ENCODE results near the gene NTN5. TPM values are rescaled to one million over a fixed set of nuclear protein-coding genes. Genes with fewer than 3 reads are reported as not detected.
A peak's percentile ranks its signal among the peaks of the same experiment; 100 is the strongest.

NTN5 gene
- total and polyA plus RNA-seq, 9 of the 15 experiments (the other 6 are each of a cell fraction or from before 2014, with no cell fraction given): not detected

- TF ChIP-seq E2F8 (IDR thresholded peaks at IDR 0.05; ENCODE audit: low read depth, partially characterized antibody) (no peak), RBBP5 (IDR thresholded peaks at IDR 0.05; ENCODE audit: borderline replicate concordance, insufficient read depth, low read length, poor library complexity, severe bottlenecking) (no peak), RUNX1 (IDR thresholded peaks at IDR 0.05; ENCODE audit: low read depth) (no peak), ZNF583 (CRISPR knock-in tag; IDR thresholded peaks at IDR 0.05) (no peak), ZNF133 (CRISPR knock-in tag; IDR thresholded peaks at IDR 0.05) (no peak), ZNF311 (CRISPR knock-in tag; IDR thresholded peaks at IDR 0.05) (no peak), SRF (CRISPR knock-in tag; IDR thresholded peaks at IDR 0.05) (peak in 1 of 2 experiments; percentile 50; a peak in 1 of 4 replicates), ZNF695 (CRISPR knock-in tag; IDR thresholded peaks at IDR 0.05) (no peak)
- TF ChIP-seq, protein P1, sequence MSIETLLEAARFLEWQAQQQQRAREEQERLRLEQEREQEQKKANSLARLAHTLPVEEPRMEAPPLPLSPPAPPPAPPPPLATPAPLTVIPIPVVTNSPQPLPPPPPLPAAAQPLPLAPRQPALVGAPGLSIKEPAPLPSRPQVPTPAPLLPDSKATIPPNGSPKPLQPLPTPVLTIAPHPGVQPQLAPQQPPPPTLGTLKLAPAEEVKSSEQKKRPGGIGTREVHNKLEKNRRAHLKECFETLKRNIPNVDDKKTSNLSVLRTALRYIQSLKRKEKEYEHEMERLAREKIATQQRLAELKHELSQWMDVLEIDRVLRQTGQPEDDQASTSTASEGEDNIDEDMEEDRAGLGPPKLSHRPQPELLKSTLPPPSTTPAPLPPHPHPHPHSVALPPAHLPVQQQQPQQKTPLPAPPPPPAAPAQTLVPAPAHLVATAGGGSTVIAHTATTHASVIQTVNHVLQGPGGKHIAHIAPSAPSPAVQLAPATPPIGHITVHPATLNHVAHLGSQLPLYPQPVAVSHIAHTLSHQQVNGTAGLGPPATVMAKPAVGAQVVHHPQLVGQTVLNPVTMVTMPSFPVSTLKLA (conservative IDR thresholded peaks at IDR 0.05): peak; percentile 76 to 80; a peak in 3 of 4 replicates
- TF ChIP-seq, protein P2, sequence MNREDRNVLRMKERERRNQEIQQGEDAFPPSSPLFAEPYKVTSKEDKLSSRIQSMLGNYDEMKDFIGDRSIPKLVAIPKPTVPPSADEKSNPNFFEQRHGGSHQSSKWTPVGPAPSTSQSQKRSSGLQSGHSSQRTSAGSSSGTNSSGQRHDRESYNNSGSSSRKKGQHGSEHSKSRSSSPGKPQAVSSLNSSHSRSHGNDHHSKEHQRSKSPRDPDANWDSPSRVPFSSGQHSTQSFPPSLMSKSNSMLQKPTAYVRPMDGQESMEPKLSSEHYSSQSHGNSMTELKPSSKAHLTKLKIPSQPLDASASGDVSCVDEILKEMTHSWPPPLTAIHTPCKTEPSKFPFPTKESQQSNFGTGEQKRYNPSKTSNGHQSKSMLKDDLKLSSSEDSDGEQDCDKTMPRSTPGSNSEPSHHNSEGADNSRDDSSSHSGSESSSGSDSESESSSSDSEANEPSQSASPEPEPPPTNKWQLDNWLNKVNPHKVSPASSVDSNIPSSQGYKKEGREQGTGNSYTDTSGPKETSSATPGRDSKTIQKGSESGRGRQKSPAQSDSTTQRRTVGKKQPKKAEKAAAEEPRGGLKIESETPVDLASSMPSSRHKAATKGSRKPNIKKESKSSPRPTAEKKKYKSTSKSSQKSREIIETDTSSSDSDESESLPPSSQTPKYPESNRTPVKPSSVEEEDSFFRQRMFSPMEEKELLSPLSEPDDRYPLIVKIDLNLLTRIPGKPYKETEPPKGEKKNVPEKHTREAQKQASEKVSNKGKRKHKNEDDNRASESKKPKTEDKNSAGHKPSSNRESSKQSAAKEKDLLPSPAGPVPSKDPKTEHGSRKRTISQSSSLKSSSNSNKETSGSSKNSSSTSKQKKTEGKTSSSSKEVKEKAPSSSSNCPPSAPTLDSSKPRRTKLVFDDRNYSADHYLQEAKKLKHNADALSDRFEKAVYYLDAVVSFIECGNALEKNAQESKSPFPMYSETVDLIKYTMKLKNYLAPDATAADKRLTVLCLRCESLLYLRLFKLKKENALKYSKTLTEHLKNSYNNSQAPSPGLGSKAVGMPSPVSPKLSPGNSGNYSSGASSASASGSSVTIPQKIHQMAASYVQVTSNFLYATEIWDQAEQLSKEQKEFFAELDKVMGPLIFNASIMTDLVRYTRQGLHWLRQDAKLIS (CRISPR knock-in tag; IDR thresholded peaks at IDR 0.05): no peak
- TF ChIP-seq, protein P3, sequence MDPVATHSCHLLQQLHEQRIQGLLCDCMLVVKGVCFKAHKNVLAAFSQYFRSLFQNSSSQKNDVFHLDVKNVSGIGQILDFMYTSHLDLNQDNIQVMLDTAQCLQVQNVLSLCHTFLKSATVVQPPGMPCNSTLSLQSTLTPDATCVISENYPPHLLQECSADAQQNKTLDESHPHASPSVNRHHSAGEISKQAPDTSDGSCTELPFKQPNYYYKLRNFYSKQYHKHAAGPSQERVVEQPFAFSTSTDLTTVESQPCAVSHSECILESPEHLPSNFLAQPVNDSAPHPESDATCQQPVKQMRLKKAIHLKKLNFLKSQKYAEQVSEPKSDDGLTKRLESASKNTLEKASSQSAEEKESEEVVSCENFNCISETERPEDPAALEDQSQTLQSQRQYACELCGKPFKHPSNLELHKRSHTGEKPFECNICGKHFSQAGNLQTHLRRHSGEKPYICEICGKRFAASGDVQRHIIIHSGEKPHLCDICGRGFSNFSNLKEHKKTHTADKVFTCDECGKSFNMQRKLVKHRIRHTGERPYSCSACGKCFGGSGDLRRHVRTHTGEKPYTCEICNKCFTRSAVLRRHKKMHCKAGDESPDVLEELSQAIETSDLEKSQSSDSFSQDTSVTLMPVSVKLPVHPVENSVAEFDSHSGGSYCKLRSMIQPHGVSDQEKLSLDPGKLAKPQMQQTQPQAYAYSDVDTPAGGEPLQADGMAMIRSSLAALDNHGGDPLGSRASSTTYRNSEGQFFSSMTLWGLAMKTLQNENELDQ (CRISPR knock-in tag; IDR thresholded peaks at IDR 0.05; ENCODE audit: borderline replicate concordance): no peak
- TF ChIP-seq, protein P4, sequence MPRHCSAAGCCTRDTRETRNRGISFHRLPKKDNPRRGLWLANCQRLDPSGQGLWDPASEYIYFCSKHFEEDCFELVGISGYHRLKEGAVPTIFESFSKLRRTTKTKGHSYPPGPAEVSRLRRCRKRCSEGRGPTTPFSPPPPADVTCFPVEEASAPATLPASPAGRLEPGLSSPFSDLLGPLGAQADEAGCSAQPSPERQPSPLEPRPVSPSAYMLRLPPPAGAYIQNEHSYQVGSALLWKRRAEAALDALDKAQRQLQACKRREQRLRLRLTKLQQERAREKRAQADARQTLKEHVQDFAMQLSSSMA (CRISPR knock-in tag; IDR thresholded peaks at IDR 0.05): no peak
Measured at GRCh38 chr19:48646001-48646721, 26.7 kb downstream of the NTN5 start, which contains the start of gene CA11 (continued).
